ENCODE data around the gene ZFYVE27. TPM values are rescaled to one million over a fixed set of nuclear protein-coding genes. Genes with fewer than 3 reads are reported as not detected.

The ZFYVE27 gene
- total and polyA plus RNA-seq, 2 donors = 13.5 to 17.0 TPM

DNA sequence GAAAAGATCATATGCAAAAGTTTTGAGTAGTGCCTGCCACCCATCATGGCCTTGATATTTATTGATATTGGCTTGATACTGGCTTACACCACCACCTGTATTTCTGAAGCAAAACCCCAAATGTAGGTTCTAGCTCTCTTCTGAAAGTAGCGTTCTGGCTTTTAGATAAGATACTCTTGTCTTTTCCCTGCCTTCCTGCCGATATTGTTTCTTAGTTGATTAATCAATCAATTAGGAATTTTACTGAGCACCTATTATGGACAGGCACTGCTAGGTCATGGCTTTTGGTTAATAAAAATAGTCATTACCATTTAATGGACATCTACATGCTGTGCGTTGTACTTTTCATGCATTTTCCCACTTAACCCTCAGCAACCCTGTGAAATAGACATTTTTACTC lies 27.0 kb downstream of the ZFYVE27 start:
- Histone ChIP-seq H3K4me3 (ENCODE audit: low read depth, low read length) (no peak overlapping the region), H3K36me3 (ENCODE audit: insufficient read depth) (no peaks in the 10 kb centered on the region), H3K4me1 (ENCODE audit: insufficient read depth) (no peaks in the 10 kb centered on the region), H3K27ac (ENCODE audit: low read depth) (no peak overlapping the region)
- 95% methylated on average over 3 of the region's 3 CpGs for WGBS
- DNase-seq (ENCODE audit: extremely low spot score) = no peak

DNA sequence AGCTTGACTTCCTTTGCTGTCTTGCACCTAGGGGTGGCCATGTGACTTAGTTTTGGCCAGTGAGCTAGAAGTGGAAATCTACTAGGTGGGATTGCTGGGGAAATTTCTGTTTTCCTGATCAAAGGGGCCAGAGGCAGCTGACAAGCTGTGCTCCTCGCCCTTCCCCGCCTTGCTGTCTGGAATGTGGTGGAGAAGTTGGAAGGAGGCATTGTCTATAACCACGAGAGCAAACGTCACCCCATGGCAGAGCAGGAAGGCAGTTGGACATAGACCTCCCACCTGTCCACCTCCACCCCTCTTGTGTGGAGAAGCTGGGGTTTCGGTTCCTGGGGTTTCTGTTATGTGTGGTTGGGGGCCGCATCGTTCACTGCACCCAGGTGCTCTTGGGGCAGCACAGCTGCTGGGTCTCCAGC lies 27.6 kb downstream of the ZFYVE27 start:
- H3K4me3 ChIP-seq (ENCODE audit: low read depth, low read length) = no peak overlapping the region
- H3K36me3 ChIP-seq (ENCODE audit: insufficient read depth) = no peaks in the 10 kb centered on the region
- no peak overlapping the region for H3K27ac ChIP-seq (ENCODE audit: low read depth)
- WGBS = 77% methylated on average over 7 of the region's 7 CpGs
- H3K4me1 ChIP-seq (ENCODE audit: insufficient read depth) = no peaks in the 10 kb centered on the region
- DNase-seq (ENCODE audit: extremely low spot score) = no peak

DNA sequence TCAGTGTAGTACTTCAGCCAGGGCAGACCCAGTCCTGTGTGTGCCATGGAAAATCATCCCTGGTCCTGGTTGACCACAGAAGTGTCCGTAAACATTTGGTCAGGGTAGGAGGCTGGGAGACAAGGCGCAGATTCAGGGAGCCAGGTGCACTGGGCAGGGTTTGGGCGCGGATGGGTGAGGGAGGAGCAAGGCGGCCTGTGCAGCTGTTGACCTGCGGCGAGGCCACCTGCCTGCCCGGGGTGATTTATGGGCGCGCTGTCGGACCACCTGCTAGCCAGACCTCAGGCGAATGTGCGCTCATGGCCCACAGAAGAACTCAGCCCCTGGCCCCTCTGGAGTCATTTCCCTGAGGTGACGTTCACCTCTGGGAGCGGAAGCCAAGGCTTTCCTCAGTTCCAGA lies 28.3 kb downstream of the ZFYVE27 start:
- no peak for DNase-seq (ENCODE audit: extremely low spot score)
- no peaks in the 10 kb centered on the region for H3K36me3 ChIP-seq (ENCODE audit: insufficient read depth)
- no peak overlapping the region for H3K4me3 ChIP-seq (ENCODE audit: low read depth, low read length)
- WGBS = 93% methylated on average over 15 of the region's 15 CpGs
- H3K27ac ChIP-seq (ENCODE audit: low read depth) = no peak overlapping the region
- no peaks in the 10 kb centered on the region for H3K4me1 ChIP-seq (ENCODE audit: insufficient read depth)

DNA sequence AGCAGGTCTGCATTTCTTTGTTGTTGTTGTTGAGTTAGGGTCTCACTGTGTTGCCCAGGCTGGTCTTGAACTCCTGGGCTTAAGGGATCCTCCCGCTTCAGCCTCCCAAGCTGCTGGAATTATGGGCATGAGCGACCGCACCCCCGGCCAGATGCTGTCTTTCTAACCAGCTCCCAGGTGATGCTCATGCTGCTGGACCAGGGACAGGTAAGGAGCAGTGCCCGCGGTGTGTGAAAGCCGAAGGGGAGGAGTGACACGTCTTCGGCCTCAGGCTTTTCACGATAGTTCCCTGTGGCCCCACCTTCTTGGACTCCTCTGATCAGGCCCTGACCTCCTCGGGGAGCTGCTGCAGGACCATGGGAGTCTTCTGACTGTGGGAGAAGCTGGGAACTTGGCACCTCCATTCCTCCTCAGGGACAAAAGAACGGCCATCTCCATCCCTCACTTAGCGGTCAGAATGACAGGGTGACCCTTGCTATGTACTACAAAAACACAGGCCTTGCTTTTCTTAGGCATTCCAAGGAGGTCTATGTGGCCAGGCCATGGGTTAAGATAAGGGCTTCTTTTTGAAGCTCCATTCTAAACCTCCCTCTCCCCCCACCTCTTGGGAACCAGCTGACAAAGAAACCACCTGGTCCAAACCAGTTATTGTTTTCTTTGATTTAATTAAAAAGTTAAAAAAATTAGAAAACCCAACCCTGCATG lies 29.3 kb downstream of the ZFYVE27 start:
- Histone ChIP-seq H3K27ac (ENCODE audit: low read depth) (no peak overlapping the region), H3K4me3 (ENCODE audit: low read depth, low read length) (no peak overlapping the region), H3K4me1 (ENCODE audit: insufficient read depth) (no peaks in the 10 kb centered on the region), H3K36me3 (ENCODE audit: insufficient read depth) (no peaks in the 10 kb centered on the region)
- no peak for DNase-seq (ENCODE audit: extremely low spot score)
- 88% methylated on average over 13 of the region's 13 CpGs for WGBS

DNA sequence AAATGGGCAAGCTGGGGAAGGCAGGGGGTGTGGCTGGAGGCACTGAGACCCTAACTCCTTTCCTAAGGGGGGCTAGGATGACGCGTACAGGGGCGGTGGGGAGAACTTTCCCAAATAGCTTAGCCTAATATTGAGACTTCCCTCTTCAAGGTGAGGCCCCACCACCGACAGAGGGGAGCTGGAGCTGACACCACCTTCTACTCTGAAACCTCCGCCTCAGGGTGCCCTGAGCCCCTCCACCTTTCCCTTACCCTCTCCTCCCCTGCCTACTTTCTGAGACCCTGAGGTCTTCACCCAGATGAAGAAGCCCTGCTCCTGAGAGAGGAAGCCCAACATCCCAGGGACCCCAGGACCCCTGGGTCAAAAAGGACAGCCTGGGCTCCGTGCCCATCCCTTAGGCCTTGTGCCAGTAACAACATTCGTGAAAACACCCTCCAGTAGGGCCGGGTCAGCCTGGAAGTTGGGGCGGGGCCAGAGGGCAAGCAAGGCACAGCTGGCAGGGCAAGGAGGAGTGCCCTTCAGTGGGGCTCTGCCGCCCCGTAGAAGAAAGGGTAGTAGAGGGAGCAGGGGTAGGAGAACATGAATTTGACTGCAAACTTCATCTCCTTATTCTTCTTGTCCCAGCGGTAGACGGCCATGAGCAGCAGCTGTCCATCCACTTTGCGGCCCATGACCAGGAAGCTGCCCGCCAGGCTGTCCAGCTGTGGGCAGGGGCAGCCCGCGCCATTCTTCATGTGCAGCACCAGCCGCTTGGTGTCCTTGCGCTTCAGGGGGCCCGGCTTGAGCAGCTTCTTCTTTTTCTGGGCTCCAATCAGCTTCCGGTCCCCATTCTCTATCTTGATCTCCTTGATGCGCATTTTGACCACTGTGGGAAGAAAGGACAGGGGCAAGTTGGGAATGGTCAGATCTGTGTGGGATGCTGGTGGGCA lies 30.3 kb downstream of the ZFYVE27 start:
- no peak overlapping the region for H3K27ac ChIP-seq (ENCODE audit: low read depth)
- no peak for DNase-seq (ENCODE audit: extremely low spot score)
- H3K4me3 ChIP-seq (ENCODE audit: low read depth, low read length) = no peak overlapping the region
- no peaks in the 10 kb centered on the region for H3K36me3 ChIP-seq (ENCODE audit: insufficient read depth)
- WGBS = 90% methylated on average over 22 of the region's 22 CpGs
- H3K4me1 ChIP-seq (ENCODE audit: insufficient read depth) = no peaks in the 10 kb centered on the region

DNA sequence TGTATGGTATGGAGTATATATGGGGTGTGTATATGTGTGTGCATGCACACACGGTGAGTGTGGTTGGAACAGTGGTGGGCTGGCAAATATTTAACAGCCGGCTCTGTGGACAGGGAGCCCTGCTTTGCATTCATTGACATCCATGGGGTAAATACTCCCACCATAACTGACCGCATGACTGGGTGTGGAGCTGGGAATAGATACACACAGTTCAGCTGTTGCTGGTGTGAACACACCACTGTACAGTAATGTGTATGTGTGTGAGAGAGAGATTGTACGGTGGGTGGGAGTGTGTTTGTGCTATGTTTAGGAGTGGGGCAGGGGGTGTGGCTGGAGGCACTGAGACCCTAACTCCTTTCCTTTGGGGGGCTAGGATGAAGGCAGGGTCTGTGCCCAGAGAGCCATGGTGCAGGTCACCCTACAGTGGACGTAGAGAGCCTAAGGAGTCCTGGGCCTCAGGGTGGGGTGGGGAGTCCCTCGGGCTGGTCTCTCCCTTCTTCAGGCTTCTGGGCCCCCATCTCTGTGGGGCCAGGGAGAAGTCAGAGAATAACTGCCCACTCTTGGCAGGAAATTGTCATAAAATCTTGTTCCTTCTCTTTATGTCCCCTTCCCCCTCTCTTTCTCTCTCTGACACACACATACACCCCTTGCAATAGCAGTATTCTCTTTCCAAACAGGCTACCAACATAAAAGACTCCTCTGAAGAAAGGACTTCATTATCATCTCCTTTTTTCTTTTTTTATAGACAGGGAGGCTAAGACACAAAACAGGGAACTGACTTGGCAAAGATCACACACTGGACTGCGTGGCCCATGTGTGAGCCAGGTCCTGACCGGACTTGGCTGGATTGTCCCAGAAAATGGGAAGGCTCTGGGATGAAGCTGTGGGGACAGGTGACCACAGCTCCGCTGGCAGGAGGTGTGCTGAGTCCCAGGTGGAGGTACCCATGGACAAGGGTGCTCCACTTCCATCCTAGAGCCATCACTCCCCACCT lies 31.7 kb downstream of the ZFYVE27 start:
- H3K4me1 ChIP-seq (ENCODE audit: insufficient read depth) = no peaks in the 10 kb centered on the region
- no peak overlapping the region for H3K4me3 ChIP-seq (ENCODE audit: low read depth, low read length)
- H3K36me3 ChIP-seq (ENCODE audit: insufficient read depth) = no peaks in the 10 kb centered on the region
- no peak for DNase-seq (ENCODE audit: extremely low spot score)
- 77% methylated on average over 9 of the region's 9 CpGs for WGBS
- H3K27ac ChIP-seq (ENCODE audit: low read depth) = no peak overlapping the region

DNA sequence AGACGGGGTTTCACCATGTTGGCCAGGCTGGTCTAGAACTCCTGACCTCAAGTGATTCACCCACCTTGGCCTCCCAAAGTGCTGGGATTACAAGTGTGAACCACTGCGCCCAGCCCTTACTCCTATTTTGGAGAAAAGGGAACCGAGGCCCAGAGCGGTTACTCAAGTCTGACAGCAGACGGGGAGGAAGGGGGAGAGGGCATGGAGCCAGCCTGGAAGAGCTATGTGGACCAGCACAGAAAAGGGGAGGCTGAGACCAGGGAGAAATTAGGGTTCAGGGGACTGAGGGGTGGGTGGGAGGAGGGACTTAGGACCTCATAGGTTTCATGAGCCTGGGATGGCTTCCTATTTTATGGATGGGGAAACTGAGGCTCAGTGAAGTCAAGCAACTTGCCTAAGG lies 33.3 kb downstream of the ZFYVE27 start:
- WGBS = 64% methylated on average over 5 of the region's 5 CpGs
- DNase-seq (ENCODE audit: extremely low spot score) = no peak
- no peak overlapping the region for H3K4me3 ChIP-seq (ENCODE audit: low read depth, low read length)

DNA sequence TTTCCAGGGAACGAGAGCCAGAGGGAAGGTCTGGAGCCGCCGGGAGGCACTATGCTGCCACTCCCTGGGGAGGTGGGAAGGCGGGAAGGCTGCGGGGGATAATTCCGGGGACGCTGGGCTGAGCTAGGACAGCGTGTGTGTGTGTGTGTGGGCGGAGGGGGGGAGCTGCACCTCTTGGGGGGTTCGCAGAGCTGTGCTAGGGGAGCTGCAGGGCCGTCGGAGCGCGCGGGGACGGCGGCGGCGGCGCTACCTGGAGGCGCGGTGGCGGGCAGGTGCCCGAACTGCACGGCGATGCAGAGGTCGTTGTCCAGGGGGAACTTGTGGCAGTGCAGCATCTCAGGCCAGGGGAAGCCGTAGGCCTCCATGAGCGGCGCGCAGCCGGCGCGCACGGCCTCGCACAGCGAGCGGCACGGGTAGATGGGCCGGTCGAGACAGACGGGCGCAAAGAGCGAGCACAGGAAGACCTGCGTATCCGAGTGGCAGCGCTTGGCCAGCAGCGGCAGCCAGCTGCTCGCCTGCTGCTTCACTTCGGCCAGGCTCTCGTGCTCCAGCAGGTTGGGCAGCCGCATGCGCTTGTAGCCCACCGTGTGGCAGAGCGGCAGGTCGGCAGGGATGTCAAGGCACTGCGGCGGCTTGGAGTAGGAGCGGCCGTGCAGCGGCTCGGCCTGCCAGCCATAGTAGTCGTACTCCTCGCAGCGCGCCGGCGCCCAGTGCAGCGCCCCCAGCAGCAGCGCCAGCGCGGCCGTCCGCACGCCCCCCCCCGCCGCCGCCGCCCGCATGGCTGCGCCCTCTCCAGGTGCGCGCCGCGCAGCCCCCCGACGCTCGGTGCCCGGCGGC lies 34.3 kb downstream of the ZFYVE27 start:
- Histone ChIP-seq H3K36me3 (ENCODE audit: insufficient read depth) (no peaks in the 10 kb centered on the region), H3K4me3 (ENCODE audit: low read depth, low read length) (no peak overlapping the region), H3K4me1 (ENCODE audit: insufficient read depth) (no peaks in the 10 kb centered on the region), H3K27ac (ENCODE audit: low read depth) (no peak overlapping the region)
- 1% methylated on average over 90 of the region's 90 CpGs for WGBS
- DNase-seq (ENCODE audit: extremely low spot score) = no peak

More for the DNA sequence above, 33.3 kb downstream of the ZFYVE27 start:
- H3K36me3 ChIP-seq (ENCODE audit: insufficient read depth) = no peaks in the 10 kb centered on the region
- no peaks in the 10 kb centered on the region for H3K4me1 ChIP-seq (ENCODE audit: insufficient read depth)
- no peak overlapping the region for H3K27ac ChIP-seq (ENCODE audit: low read depth)

DNA sequence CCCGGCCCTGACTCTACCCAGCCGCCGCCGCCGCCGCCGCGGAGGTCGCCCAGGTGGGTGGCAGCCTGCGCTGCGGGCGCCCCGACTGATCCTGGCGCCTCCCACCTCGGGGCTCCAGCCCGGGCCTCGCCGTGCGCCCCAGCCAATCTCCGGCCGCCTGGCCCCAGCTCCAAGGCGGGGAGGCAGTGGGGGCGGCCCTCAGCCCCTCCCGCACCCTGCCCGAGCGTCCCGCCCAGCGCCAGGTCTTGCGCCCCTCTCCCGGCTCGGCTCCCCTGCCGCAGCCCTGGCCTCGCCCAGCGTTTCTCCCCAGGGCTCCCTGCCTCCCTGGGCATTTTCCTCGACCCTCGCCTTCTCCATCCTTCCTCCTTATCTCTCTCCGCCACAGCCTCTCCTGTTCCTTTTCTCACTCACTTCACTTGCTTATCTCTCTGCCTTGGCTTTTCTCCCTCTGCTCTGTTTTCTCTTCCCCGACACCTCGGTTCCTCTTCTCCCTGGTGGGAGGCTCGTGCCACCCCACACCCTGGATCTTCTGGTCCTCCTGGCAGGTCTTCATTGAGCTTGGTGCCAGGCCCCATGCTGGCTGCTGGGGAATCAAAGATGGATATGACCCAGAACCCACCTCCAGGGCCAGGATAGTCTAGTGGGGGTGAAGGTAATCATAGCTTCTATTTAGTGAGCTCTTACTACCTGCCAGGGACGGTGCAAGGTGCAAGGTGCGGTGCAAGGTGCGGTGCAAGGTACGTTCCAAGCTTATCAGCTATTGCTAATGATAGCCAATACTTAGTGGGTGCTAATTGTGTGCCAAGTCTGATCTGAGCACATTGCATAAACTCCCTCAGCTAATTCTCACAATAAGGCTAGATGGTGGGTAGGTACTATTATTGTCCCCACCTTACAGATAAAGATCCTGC lies 35.2 kb downstream of the ZFYVE27 start, which contains the start of gene SFRP5:
SFRP5 (minus strand) TSS at position 87 of the 911 bp plus-strand sequence. CDS start 166 bp downstream, outside the sequence.
- no peaks in the 10 kb centered on the region for H3K4me1 ChIP-seq (ENCODE audit: insufficient read depth)
- no peak within 1 kb of the TSS for H3K4me3 ChIP-seq (ENCODE audit: low read depth, low read length)
- no peaks in the 10 kb centered on the region for H3K36me3 ChIP-seq (ENCODE audit: insufficient read depth)
- no peak for DNase-seq (ENCODE audit: extremely low spot score)
- H3K27ac ChIP-seq (ENCODE audit: low read depth) = no peak within 1 kb of the TSS
- WGBS = 9% methylated on average over 44 of the region's 44 CpGs

DNA sequence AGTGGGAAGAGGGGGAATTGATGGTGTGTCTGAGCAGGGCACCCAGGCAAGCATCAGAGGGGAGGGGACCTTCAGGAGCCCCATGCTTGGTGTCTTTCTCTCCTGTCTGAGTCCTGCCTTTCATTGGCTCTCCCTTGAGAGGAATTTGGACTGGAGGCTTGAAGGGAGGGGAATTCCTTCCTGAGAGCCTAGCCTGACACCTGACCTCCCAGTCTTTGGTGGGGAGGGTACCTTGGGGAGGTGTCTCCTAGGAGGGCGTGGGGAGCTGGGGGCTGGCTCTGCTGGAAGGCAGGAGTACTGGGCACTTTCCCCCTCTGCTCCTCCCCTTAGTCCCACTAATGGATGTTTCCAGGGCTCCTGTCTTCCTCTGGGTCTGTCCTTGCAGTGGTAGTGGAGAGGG lies 36.2 kb downstream of the ZFYVE27 start:
- Histone ChIP-seq H3K36me3 (ENCODE audit: insufficient read depth) (no peaks in the 10 kb centered on the region), H3K4me3 (ENCODE audit: low read depth, low read length) (no peak overlapping the region), H3K4me1 (ENCODE audit: insufficient read depth) (no peaks in the 10 kb centered on the region), H3K27ac (ENCODE audit: low read depth) (no peak overlapping the region)
- WGBS = 50% methylated on average over 1 of the region's 1 CpG
- no peak for DNase-seq (ENCODE audit: extremely low spot score)

DNA sequence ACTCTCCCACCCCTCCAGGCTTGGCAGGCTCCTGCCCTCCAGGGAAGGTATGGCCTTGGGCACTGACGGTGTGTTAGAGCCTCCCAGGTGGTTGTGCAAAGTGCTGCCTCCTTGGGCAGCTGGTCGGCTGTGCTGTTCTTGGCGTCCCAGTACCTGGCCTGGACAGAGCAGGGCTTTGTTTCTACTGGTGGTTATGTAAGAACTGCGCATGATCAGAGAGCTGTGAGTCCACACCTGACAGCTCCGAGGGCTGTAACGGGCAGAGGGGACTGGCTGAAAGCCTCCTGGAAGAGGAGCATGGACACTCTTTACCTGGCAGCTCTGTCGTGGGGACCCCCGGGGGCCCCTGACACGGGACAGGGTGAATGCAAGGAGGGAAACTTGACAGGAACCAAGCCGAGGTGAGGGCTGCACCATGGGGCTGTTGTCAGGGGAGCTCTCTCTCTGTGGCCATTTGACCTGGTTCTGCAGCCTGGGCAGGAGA lies 37.9 kb downstream of the ZFYVE27 start:
- Histone ChIP-seq H3K27ac (ENCODE audit: low read depth) (no peak overlapping the region), H3K4me1 (ENCODE audit: insufficient read depth) (no peaks in the 10 kb centered on the region), H3K36me3 (ENCODE audit: insufficient read depth) (no peaks in the 10 kb centered on the region), H3K4me3 (ENCODE audit: low read depth, low read length) (no peak overlapping the region)
- no peak for DNase-seq (ENCODE audit: extremely low spot score)
- WGBS = 61% methylated on average over 10 of the region's 10 CpGs

DNA sequence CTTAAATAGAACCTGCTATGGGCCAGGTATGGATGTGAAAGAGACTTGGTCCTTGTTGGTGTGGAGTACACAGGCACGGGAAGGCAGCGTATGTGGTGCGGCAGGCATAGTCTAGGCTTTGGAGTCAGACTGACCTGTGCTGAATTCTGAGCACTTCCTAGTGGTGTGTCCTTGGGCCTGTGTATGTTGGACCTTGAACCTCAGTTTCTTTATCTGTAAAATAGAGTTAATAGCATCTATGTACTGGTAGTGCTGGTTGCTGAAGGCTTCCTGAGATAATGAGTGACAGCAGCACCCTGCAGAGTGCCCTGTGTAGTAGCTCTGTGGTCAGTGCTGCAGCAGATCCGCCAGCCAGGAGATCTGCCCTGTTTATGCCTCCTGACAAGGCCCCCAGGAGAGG lies 40.2 kb downstream of the ZFYVE27 start:
- peaks cover 5% of the 10 kb centered on the region for H3K4me1 ChIP-seq (ENCODE audit: insufficient read depth)
- 95% methylated on average over 4 of the region's 4 CpGs for WGBS
- H3K27ac ChIP-seq (ENCODE audit: low read depth) = no peak overlapping the region

More for the DNA sequence above, 40.2 kb downstream of the ZFYVE27 start:
- H3K36me3 ChIP-seq (ENCODE audit: insufficient read depth) = no peaks in the 10 kb centered on the region
- no peak for DNase-seq (ENCODE audit: extremely low spot score)
- no peak overlapping the region for H3K4me3 ChIP-seq (ENCODE audit: low read depth, low read length)
